ENCODE results near the gene MEGF11.

Gene MEGF11

GRCh38 chr15:66215811-66216210 is 37.7 kb downstream of the MEGF11 start:
- no peak for DNase-seq (ENCODE audit: low read depth)

DNA sequence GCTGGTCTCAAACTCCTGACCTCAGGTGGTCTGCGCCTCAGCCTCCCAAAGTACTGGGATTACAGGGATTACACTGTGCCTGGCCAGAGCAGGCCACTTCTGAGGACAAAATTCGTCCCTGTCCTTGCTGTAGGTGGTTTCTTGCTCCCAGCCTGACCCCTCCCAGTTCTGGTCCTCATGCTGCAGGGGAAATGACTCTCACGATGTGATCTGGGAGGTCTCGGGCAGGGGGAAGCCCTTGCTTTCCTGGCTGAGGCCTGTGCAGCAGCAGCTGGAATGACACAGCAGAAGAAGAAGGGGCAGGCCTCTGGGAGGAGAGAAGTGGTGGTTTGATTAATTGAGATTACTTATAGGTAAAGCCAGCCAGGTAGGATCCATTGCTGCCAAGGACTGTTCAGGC is 39.3 kb downstream of the MEGF11 start:
- no peak for DNase-seq (ENCODE audit: low read depth)

GRCh38 chr15:66212563-66212921 is 41.0 kb downstream of the MEGF11 start:
- DNase-seq (ENCODE audit: low read depth): no peak

DNA sequence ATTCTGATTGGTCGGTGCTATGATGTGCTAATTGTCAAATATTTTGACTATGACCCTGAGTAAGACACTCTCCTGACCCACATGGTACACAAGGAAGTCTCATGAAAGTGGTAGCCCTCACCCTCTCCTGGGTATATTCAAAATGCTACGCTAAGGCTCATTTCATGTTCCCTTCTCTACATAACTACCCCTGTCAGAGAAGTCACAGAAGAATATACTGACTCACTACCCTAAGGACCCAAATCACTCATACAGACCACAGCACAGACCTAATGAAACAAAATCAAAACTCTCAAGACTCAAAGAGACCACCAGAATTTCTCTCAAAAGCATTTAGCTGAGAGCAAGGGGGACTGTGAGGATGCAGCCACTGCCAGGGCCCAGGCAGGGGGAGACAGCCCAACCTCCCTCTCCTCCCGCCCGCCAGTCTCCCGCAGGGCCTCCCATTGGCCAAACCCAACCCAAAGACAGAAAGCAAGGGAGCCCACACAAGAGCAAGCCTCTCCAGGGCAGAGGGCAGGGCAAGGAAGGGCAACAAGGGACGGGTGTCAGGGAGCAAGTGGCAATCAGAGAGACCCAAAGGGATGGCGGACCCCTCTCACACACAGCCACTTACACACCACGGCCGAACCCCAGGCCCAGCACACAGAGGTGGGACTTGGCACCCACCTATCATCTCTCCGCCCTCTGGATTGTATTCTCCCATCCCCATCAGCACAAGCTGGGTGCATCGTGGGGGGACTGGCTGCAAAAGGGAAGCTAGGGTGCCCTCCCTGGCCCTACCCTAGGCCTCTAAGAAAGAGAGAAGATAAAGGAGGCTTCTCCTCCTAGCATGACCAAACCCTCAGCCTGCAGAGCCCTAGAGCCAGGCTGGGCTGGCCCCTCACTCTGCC is 41.6 kb downstream of the MEGF11 start:
- DNase-seq (ENCODE audit: low read depth): no peak

DNA sequence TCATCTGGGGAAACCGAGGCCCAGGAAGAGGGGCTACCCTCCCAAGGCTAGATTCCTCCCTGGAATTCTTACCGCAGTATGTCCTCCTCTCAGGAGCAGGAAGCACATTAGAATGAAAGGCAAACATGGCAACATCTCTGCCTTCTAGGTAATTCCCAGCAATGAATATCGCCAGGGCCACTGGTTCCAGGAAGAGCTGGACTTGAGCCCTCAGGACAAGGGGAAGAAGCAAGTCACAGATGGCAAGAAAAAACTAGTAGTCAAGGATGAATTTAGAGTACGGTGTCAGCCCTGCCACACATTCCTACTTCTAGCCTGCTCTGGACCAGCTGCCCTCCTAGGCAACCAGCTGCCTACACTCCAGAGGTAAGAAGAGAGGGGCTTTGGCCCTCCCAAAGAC is 42.9 kb downstream of the MEGF11 start:
- DNase-seq (ENCODE audit: low read depth): no peak

GRCh38 chr15:66198757-66199156 is 54.8 kb downstream of the MEGF11 start:
- DNase-seq (ENCODE audit: low read depth): no peak

GRCh38 chr15:66196602-66197001 is 56.9 kb downstream of the MEGF11 start:
- peak; percentile 24 for DNase-seq (ENCODE audit: low read depth)

- no peak for DNase-seq (ENCODE audit: low read depth)
Observed at GRCh38 chr15:66195621-66196230, 57.8 kb downstream of the MEGF11 start.

DNA sequence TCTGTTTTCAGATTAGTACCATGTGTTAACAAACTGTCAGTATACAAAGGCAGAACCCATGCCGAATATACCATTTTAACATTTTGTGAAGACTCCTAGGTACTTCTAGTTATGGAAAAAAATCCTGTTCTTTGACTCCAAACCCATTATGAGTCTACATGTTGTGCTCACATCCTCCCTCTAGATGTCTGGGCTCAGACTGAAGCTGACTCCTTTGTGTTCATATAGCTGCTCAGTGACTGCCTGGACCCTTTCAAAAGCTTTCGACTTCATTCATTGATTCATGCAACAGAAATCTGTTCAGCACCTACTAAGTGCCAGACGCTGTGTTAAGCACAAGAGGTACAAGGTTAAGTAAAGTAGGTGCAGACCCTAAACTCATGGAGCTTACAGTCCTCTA is 60.5 kb downstream of the MEGF11 start:
- DNase-seq (ENCODE audit: low read depth): no peak

DNA sequence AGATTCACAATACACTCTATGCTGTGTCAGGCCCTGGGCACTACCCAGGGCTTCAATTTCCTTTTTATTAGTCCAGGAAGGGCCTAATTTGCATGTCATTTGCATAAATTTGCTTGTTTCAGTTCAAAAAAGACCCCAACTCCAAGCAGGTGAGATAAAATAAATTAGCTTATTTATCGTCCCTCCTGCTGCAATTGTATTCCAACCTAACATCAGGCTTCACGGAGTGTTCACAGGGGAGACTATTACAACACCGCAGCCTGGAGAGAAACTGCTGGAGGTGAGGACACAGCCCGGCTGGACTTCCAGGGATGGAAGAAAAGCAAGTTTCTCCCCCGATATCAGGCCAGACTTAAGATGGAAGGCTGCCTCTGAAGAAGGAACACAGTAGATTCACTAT is 62.8 kb downstream of the MEGF11 start:
- no peak for DNase-seq (ENCODE audit: low read depth)

DNA sequence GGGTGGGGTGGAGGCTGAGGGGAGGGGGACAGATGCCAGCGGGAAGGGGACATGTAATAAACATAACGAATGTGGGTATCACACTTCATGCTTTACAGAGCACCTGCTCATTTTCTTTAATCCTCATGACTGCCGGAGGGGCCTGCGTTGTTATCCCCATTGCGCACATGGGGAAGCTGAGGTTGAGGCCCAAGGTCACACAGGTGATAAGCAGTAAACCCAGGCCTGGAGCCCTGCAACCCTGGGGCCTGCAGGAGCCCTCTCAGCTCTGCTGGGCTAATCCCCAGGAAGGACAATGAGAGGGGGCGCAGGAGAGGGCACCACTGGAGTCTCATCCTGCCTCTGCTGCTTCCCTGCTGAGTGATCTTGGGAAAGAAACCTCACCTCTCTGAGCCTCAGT is 64.3 kb downstream of the MEGF11 start:
- DNase-seq (ENCODE audit: low read depth): no peak

- DNase-seq (ENCODE audit: low read depth): no peak
Observed at GRCh38 chr15:66188464-66188863, 65.1 kb downstream of the MEGF11 start.

GRCh38 chr15:66187271-66187670 is 66.3 kb downstream of the MEGF11 start:
- no peak for DNase-seq (ENCODE audit: low read depth)

DNA sequence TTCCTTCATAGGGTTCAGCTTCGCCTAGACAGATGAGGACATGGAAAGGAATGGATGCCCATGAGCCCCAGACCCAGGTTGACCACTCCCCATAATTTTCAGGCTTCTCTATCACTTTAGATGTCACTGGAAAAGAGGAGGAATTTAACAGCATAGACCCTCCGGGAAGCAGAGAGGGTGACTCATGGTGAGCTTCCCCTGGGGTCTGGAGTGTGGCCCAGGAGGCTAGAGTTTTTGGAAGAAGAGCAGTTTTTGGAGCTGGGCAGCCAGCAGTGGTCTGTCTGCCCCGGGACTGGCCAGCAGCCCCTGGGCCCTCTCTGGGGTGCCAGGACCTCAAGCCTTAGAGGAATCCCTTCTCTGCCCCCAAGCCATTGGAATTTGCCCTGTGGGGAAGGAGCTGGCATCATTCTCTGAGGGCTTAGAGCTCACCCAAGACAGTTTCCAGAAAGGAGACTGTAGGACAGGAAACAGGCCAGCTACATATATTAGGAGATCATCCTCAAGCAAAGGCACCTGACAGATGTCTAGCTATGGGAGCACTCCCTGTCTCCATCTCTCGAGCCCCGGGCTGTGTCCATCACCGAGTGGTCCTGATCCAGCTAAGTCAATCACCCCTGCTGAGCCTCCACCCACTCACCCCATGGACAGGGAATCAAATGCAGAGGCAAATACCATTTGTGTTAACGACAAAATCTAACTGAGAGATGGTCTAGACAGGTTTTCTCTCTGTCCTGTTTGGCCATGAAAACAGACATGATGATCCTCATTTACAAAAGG is 67.3 kb downstream of the MEGF11 start:
- no peak for DNase-seq (ENCODE audit: low read depth)

- no peak for DNase-seq (ENCODE audit: low read depth)
Observed at GRCh38 chr15:66184936-66185790, 68.4 kb downstream of the MEGF11 start.

DNA sequence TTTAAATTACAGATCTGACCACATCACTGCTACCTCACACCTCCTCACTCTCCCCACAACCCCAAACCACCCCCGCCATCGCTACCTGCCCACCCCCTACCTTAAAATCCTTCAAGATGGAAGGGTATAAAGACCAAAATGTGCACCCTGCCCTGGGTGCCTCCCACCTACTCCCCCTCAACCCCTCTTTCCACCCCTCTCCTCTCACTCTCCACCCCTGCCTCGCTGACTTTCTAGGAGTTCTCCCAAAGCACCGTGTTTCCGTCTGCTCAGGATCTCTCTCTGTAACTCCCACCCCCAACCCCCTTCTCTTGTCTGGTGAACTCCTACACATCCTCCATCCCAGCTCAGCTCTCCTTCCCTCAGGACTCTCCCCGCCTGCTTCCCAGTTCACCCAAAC is 69.1 kb downstream of the MEGF11 start:
- DNase-seq (ENCODE audit: low read depth): no peak

GRCh38 chr15:66180531-66181097 is 72.9 kb downstream of the MEGF11 start:
- DNase-seq (ENCODE audit: low read depth): no peak

- no peak for DNase-seq (ENCODE audit: low read depth)
Observed at GRCh38 chr15:66178531-66178910, 75.0 kb downstream of the MEGF11 start.

GRCh38 chr15:66172324-66172980 is 81.1 kb downstream of the MEGF11 start:
- DNase-seq (ENCODE audit: low read depth): no peak

DNA sequence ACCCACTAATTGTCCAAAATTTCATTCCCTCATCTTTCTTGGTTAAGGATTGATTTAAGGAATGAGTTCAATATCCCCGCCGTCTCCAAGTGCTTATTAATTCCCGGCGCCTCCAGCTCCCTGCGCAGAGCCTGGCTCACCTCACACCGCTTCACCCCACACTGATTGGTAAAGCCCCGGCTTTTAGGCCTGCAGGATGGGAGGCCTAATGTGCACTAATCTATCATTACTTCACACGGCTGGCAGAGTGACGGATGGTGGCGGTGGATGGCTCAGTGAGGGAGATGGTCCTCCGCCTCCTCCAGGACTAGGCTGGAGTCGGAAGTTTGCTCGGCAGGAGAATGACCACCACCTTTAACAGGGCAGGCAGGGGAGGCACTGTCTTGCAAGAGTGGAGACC is 81.7 kb downstream of the MEGF11 start:
- DNase-seq (ENCODE audit: low read depth): no peak

GRCh38 chr15:66170716-66171115 is 82.8 kb downstream of the MEGF11 start:
- no peak for DNase-seq (ENCODE audit: low read depth)

All from HS-5 (cell line).